GM19463 (cell line): ENCODE measurements around the gene CDKL1.

ENCODE experiments used
- ATAC-seq: cut with Tn5 transposase; IDR thresholded peaks from one replicate; pipeline ENCODE4 v1.9.1; 2021; ENCODE audit warnings: mild to moderate bottlenecking, moderate library complexity; ENCODE audit not compliant: unreplicated experiment

Gene CDKL1

GRCh38 chr14:50288146-50288545, 108.5 kb downstream of the CDKL1 start:
- no peak for ATAC-seq

GRCh38 chr14:50285861-50286260, 110.8 kb downstream of the CDKL1 start:
- no peak for ATAC-seq
